ENCODE results near the gene TOMM34.

TOMM34 gene

DNA sequence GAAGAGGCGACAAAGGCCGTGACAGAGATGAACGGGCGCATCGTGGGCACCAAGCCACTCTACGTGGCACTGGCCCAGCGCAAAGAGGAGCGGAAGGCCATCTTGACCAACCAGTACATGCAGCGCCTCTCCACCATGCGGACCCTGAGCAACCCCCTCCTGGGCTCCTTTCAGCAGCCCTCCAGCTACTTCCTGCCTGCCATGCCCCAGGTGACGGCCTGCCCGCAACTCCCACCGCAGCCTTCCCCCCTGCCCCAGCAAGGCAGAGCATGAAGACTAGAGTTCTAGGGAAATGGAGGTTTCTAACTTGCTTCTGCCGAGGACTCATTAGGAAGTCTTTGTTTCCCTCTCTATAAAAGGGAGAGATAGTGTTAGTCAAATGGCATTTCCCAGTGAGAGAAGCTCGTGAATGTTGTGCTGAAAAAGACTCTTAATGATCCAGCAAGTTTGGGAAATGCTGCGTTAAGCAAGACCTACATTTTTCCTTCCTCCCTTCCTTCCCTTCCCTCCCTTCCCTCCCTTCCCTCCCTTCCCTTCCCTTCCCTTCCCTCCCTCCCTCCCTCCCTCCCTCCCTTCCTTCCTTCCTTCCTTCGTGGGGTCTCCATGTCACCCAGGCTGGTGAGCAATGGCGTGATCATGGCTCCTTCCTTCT, 29.6 kb downstream of the TOMM34 start:
- TF ChIP-seq, protein P1, sequence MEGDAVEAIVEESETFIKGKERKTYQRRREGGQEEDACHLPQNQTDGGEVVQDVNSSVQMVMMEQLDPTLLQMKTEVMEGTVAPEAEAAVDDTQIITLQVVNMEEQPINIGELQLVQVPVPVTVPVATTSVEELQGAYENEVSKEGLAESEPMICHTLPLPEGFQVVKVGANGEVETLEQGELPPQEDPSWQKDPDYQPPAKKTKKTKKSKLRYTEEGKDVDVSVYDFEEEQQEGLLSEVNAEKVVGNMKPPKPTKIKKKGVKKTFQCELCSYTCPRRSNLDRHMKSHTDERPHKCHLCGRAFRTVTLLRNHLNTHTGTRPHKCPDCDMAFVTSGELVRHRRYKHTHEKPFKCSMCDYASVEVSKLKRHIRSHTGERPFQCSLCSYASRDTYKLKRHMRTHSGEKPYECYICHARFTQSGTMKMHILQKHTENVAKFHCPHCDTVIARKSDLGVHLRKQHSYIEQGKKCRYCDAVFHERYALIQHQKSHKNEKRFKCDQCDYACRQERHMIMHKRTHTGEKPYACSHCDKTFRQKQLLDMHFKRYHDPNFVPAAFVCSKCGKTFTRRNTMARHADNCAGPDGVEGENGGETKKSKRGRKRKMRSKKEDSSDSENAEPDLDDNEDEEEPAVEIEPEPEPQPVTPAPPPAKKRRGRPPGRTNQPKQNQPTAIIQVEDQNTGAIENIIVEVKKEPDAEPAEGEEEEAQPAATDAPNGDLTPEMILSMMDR (IDR thresholded peaks at IDR 0.05), result no peak
- Histone ChIP-seq H3K27ac (no peak overlapping the region), H3K4me3 (ENCODE audit: low read depth in 1 of 2, low read length in 1 of 2) (no peak overlapping the region), H3K9me3 (no peaks in the 10 kb centered on the region), H3K4me1 (ENCODE audit: control insufficient read depth in 1 of 2, insufficient read depth in 1 of 2, low read depth in 1 of 2, low read length in 1 of 2) (no peaks in the 10 kb centered on the region), H3K36me3 (peaks cover 56% of the 10 kb centered on the region), H3K27me3 (no peaks in the 10 kb centered on the region)

DNA sequence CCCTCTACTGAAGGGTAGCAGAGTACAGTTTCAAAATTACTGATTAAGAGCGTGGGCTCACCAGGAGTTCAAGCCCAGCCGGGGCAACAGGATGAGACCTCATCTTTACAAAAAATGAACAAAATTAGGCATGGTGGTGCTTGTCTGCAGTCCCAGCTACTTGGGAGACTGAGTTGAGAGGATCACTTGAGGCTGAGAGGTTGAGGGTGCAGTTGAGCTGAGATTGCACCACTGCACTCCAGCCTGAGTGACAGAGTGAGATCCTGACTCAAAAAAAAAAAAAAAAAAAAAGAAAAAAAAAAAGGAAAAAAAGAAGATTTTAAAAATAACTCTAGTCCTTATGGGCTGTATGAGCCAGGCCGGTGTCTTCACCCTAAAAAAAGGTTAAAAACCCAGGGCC, 31.6 kb downstream of the TOMM34 start:
- H3K27ac ChIP-seq, result no peak overlapping the region
- no peak overlapping the region for H3K4me3 ChIP-seq (ENCODE audit: low read depth in 1 of 2, low read length in 1 of 2)
- no peaks in the 10 kb centered on the region for H3K27me3 ChIP-seq
- peaks cover 51% of the 10 kb centered on the region for H3K36me3 ChIP-seq
- no peaks in the 10 kb centered on the region for H3K4me1 ChIP-seq (ENCODE audit: control insufficient read depth in 1 of 2, insufficient read depth in 1 of 2, low read depth in 1 of 2, low read length in 1 of 2)
- TF ChIP-seq, protein P1 (IDR thresholded peaks at IDR 0.05), result no peak
- H3K9me3 ChIP-seq, result no peaks in the 10 kb centered on the region

DNA sequence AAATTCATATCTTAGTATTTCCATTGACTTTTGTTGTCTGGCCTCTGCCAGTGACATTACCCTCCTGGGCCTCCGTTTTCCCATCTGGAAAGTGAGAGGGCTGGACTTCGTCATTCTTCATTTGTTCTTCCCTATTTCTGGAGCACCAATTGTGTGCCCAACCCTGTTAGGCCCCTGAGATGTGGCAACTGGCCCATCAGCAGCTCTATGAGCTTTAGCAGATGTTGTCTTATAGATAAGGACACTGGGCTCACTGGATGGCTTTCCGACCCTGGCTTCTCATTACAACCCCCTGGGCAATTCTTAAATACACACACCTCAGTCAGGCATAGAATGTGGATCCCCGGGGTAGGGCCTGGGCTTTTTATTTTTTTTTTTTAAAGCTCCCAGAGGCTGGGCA, 35.7 kb downstream of the TOMM34 start:
- H3K9me3 ChIP-seq, result no peaks in the 10 kb centered on the region
- TF ChIP-seq, protein P1 (IDR thresholded peaks at IDR 0.05), result no peak

DNA sequence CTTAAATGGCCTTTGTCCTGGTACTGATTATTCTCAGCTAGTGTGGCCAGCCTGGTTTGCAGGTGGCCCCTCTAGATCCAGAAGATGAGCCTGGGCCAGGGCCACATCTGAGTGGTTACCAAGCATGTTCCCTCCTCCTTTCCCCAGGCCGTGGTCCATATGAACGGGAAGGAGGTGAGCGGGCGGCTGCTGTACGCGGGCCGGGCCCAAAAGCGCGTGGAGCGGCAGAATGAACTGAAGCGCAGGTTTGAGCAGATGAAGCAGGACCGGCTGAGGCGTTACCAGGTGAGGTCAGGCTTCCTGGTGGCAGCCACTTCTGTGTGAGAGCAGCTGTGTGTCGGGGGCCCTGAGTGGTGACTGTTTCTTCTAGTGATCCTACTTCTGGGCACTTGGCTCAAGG, 38.8 kb downstream of the TOMM34 start:
- Histone ChIP-seq H3K4me3 (ENCODE audit: low read depth in 1 of 2, low read length in 1 of 2) (no peak overlapping the region), H3K27me3 (no peaks in the 10 kb centered on the region), H3K27ac (no peak overlapping the region), H3K4me1 (ENCODE audit: control insufficient read depth in 1 of 2, insufficient read depth in 1 of 2, low read depth in 1 of 2, low read length in 1 of 2) (no peaks in the 10 kb centered on the region), H3K9me3 (no peaks in the 10 kb centered on the region), H3K36me3 (peaks cover 82% of the 10 kb centered on the region)
- TF ChIP-seq, protein P1 (IDR thresholded peaks at IDR 0.05), result no peak

More for the DNA sequence above, 35.7 kb downstream of the TOMM34 start:
- no peak overlapping the region for H3K4me3 ChIP-seq (ENCODE audit: low read depth in 1 of 2, low read length in 1 of 2)
- H3K27ac ChIP-seq, result no peak overlapping the region
- no peaks in the 10 kb centered on the region for H3K4me1 ChIP-seq (ENCODE audit: control insufficient read depth in 1 of 2, insufficient read depth in 1 of 2, low read depth in 1 of 2, low read length in 1 of 2)
- H3K27me3 ChIP-seq, result no peaks in the 10 kb centered on the region
- peaks cover 51% of the 10 kb centered on the region for H3K36me3 ChIP-seq

DNA sequence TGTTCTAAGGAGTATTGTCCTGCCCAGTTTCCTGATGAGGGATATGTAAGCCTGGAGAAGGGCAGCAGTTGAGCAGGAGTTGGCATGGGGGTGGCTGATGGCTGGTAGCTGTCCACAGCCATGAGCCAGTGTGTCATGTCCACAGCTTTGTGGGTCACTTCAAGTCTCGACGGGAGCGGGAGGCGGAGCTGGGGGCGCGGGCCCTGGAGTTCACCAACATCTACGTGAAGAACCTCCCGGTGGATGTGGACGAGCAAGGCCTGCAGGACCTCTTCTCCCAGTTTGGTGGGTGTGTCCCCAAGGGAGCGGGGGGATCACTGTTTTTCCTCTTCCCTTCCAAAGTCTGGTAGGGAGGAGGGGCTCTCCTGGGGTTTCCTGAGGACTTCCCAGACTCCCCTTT, 41.4 kb downstream of the TOMM34 start:
- no peak overlapping the region for H3K27ac ChIP-seq
- H3K4me3 ChIP-seq (ENCODE audit: low read depth in 1 of 2, low read length in 1 of 2), result no peak overlapping the region
- TF ChIP-seq, protein P1 (IDR thresholded peaks at IDR 0.05), result no peak
- H3K27me3 ChIP-seq, result no peaks in the 10 kb centered on the region
- H3K4me1 ChIP-seq (ENCODE audit: control insufficient read depth in 1 of 2, insufficient read depth in 1 of 2, low read depth in 1 of 2, low read length in 1 of 2), result no peaks in the 10 kb centered on the region
- H3K9me3 ChIP-seq, result no peaks in the 10 kb centered on the region
- peaks cover 84% of the 10 kb centered on the region for H3K36me3 ChIP-seq

Data from neutrophil (primary cell).